HG03159 (cell line): ENCODE results near the gene IFT80.
"Not testable (repeated sequence)": the region's sequence is repeated elsewhere in the genome, so short reads cannot be mapped to it uniquely, and the experiment has no call there.

Source experiments
- ATAC-seq: cut with Tn5 transposase; IDR thresholded peaks from one replicate; pipeline ENCODE4 v1.9.1; 2021; ENCODE audit warnings: mild to moderate bottlenecking, moderate library complexity; ENCODE audit not compliant: unreplicated experiment

IFT80 gene

GRCh38 chr3:160369784-160370183 is 29.2 kb downstream of the IFT80 start:
- ATAC-seq: no peak

DNA sequence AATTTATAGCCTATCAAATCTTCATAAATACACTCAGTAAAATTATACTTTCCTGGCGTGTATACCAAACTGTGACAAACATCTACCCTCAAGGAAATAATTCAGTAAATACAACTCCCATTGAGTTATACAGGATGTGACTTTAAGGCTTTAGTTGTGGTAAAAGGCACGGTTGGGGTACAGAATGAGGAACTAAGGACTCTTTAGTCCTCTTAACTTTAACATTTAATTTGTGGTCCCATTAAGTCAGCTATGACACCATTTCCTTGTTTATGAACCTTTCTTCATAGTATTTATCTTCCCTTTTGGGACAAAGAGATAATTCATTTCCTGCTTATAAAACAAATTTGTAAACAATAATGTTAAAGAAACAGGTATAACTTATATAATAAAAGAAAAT is 30.2 kb downstream of the IFT80 start:
- peak; percentile 94 for ATAC-seq

DNA sequence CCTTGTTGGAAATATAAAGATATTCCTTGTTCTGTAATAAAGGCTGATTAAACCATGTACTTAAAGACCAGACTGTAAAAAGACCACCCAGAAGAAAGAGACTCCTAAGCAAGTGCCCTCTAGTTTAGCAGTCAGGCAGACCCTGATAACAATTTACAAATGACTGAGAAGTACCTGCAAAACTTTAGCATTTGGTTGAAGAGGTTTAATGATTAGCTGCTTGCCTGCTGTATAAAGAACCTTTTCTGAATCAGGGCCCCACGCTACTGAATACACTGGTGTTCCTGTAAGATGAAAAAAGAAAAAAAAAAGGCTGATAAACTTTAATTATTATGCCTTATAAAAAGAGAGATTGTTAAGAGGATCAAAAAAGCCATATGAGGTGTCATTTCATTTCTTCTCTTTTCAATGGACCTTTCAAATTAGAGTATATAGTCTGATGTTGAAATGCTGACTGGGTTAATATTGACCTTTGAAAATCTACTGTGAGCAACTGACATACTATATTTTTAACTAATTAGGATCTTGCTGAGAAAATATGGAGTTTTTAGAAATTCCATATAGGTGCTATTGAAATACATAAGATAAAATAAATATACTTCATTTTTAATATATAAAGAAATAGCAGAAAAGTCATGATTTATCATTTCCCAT is 33.0 kb downstream of the IFT80 start:
- no peak for ATAC-seq

DNA sequence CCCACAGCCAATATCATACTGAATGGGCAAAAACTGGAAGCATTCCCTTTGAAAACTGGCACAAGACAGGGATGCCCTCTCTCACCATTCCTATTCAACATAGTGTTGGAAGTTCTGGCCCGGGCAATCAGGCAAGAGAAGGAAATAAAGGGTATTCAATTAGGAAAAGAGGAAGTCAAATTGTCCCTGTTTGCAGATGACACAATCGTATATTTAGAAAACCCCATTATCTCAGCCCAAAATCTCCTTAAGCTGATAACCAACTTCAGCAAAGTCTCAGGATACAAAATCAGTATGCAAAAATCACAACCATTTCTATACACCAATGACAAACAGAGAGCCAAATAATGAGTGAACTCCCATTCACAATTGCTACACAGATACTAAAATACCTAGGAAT is 36.1 kb downstream of the IFT80 start:
- ATAC-seq: not testable (repeated sequence)

- ATAC-seq: no peak
These were observed 43.2 kb downstream of the IFT80 start for GRCh38 chr3:160355826-160356225.

DNA sequence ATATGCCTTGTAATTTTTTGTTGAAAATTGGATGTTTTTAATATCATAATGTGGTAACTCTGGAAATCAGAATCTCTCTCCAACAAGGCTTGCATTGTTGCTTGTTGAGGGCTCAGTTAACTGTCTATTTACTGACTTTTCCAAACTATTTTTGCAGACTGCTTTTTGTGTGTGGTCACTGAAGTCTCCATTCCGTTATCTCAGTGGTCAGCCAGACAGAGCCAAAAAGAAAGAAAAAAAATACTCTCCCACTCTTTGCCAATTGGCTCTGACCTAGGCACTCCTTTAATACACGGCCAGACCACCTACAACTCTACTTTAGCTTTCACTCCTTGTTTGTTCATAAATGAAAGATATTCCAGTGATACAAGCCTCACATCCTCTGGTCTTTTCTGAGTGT is 52.5 kb downstream of the IFT80 start:
- ATAC-seq: no peak

- no peak for ATAC-seq
These were observed 55.9 kb downstream of the IFT80 start for GRCh38 chr3:160343132-160343531.

GRCh38 chr3:160340351-160340750 is 58.7 kb downstream of the IFT80 start:
- ATAC-seq: no peak

- no peak for ATAC-seq
These were observed 67.7 kb downstream of the IFT80 start for GRCh38 chr3:160331127-160331937.

DNA sequence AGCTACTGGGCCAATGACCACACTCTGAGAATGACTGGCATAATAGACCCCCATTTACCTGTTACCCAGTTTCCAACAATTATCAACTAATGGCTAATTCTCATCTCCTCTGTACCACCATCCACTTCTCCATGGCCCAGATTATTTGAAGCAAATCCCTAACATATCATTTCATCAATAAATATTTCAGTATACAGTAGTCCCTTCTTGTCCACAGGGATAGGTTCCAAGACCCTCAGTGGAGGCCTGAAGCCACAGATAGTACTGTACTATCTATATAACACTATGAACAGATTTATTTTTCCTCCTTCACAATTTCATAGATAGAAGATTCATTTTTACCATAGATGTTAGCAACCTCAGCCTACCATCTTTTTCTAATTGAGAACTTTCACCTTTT is 68.3 kb downstream of the IFT80 start:
- ATAC-seq: no peak

DNA sequence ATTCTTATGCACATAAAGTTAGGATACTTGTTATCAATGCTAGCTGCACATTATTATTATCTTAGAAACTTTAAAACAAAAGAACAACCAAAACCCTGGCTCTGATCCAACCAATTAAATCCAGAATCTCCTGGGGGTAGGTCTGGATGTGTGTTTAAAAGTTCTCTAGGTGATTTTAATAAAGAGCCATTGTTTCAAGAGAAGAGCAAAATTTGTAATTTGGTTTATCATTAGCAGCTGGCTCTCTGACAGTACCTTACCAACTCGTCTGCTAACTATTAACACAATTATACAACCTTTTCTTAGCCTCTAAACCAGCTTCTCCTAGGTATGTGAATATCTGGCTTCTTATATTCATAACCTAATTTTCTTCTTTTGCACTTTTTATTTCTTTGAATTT is 68.9 kb downstream of the IFT80 start:
- no peak for ATAC-seq

- not testable (repeated sequence) for ATAC-seq
These were observed 72.7 kb downstream of the IFT80 start for GRCh38 chr3:160326286-160326685.

GRCh38 chr3:160321821-160322220 is 77.2 kb downstream of the IFT80 start:
- ATAC-seq: not testable (repeated sequence)

- ATAC-seq: no peak
These were observed 79.7 kb downstream of the IFT80 start for GRCh38 chr3:160319322-160319721.

GRCh38 chr3:160314995-160315394 is 84.0 kb downstream of the IFT80 start:
- ATAC-seq: no peak

DNA sequence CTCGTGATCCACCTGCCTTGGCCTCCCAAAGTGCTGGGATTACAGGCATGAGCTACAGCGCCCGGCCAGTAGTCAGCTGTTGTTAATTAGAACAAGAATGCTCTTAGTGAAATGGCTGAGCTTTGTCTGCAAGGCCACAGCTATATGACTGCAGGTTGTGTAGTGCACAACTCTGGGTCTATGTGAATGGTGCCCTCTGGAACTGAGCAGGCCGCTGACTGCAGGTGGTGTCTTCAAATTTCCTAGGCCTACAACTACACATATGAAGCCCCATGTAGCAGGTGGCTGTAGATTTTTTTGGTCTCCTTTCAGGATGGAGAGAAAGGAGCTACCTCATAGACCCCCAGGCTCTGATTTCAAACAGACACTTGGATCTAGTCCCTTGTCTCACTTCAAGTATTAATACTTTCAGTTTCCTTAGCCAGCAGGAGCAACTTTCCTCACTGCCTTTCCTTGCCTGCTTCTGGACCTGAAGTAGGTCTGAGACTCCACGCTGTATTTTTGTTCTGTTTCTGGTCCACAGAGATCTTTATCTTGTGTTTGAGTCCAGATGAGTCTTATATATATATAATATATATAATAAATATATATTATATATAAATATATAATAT is 86.9 kb downstream of the IFT80 start:
- ATAC-seq: no peak

- ATAC-seq: no peak
These were observed 96.2 kb downstream of the IFT80 start for GRCh38 chr3:160302806-160303205.

GRCh38 chr3:160296591-160296990 is 102.4 kb downstream of the IFT80 start:
- no peak for ATAC-seq

- no peak for ATAC-seq
These were observed 107.1 kb downstream of the IFT80 start for GRCh38 chr3:160291909-160292299.

DNA sequence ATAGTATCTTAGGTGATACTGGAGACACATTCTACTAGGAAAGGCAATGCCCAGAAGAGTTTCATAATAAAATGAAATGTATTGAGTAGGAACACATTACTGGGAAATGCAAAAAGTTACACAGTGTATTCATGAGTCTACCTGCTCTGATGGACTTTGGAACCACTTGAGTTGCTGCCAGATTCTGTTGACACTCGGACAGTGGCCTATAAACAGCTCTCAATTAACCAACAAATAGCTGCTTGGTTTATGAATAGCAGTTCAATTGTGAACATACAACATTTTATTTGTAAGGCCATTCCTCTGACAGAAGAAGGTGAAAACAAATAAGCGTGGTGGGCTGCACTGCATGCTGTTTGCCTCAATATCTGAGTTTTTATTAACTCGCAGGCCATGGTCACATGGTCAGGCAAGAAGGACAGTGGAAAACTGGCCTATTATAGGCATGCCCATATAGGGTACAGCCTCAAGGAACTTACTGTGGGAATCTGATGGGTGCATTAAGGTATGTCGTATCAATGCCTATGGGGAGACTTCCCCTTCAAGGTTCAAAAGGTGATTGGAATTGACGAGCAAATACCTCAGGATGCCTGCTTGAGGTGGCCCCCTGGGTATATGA is 107.6 kb downstream of the IFT80 start:
- no peak for ATAC-seq

GRCh38 chr3:160287666-160288065 is 111.4 kb downstream of the IFT80 start:
- ATAC-seq: no peak

DNA sequence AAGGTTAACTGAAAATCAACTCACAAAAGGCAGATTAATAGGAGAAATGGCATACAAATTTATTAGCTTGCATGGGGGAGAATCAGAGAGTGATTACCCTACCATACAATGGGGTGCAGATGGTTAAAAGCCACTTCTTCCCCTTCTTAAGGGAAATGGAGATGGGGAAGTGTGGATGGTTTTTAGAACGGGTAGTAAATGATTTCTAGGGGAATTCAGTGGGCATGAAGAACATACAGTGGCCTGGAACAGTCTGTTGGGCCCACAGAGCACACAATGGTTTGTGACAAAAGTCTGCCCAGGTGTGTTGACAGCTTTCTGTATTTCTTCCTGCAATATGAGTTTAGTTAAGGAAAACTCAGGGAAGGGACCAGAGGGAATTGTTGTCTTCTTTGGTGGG is 112.8 kb downstream of the IFT80 start:
- no peak for ATAC-seq
